ENCODE data around the gene DYNC1I1.

Gene DYNC1I1

GRCh38 chr7:95780665-95781064 is 8.3 kb downstream of the DYNC1I1 start:
- Histone ChIP-seq H3K4me2 (ENCODE audit: low read length) (no peak overlapping the region), H3K9me3 (ENCODE audit: insufficient read depth, low read depth, low read length) (no peaks in the 10 kb centered on the region), H4K8ac (ENCODE audit: low read depth, low read length) (no peak overlapping the region), H3K9ac (ENCODE audit: low read length) (no peak overlapping the region), H4K91ac (ENCODE audit: low read depth, low read length) (no peak overlapping the region), H3K4ac (ENCODE audit: low read depth, low read length) (no peak overlapping the region), H3K4me1 (ENCODE audit: control insufficient read depth in 1 of 2, insufficient read depth in 2 of 2, low read length in 2 of 2) (no peaks in the 10 kb centered on the region), H3K4me3 (ENCODE audit: low read depth, low read length) (no peak overlapping the region), H2BK5ac (ENCODE audit: low read depth, low read length, poor library complexity) (no peak overlapping the region), H3K18ac (ENCODE audit: low read length) (no peak overlapping the region), H3K79me2 (ENCODE audit: control insufficient read depth, insufficient read depth, low read length, poor library complexity) (no peaks in the 10 kb centered on the region), H4K12ac (ENCODE audit: low read depth, low read length) (no peak overlapping the region), H2BK12ac (ENCODE audit: low read length) (no peak overlapping the region), H3K36me3 (ENCODE audit: control insufficient read depth in 1 of 2, insufficient read depth in 2 of 2, low read length in 2 of 2) (no peaks in the 10 kb centered on the region), H3K27ac (ENCODE audit: low read depth, low read length) (no peak overlapping the region), H2AK5ac (ENCODE audit: low read length) (no peak overlapping the region), H3K79me1 (ENCODE audit: low read length) (no peaks in the 10 kb centered on the region), H2AFZ (ENCODE audit: insufficient read depth, low read length, poor library complexity) (no peak overlapping the region), H3K23ac (ENCODE audit: low read length) (no peak overlapping the region), H3K14ac (ENCODE audit: low read length) (no peak overlapping the region), H3K27me3 (ENCODE audit: insufficient read depth, low read length) (no peaks in the 10 kb centered on the region), H2BK120ac (ENCODE audit: insufficient read depth, low read length, poor library complexity) (no peak overlapping the region)
- no peak for DNase-seq
- no CpG with 5 or more reads among the region's 5 CpGs for WGBS (ENCODE audit: extremely low coverage, insufficient coverage, insufficient read length)

GRCh38 chr7:95781961-95782586 is 9.7 kb downstream of the DYNC1I1 start:
- Histone ChIP-seq H4K91ac (ENCODE audit: low read depth, low read length) (no peak overlapping the region), H4K12ac (ENCODE audit: low read depth, low read length) (no peak overlapping the region), H3K18ac (ENCODE audit: low read length) (no peak overlapping the region), H3K36me3 (ENCODE audit: control insufficient read depth in 1 of 2, insufficient read depth in 2 of 2, low read length in 2 of 2) (no peaks in the 10 kb centered on the region), H2BK12ac (ENCODE audit: low read length) (no peak overlapping the region), H3K9ac (ENCODE audit: low read length) (no peak overlapping the region), H3K79me2 (ENCODE audit: control insufficient read depth, insufficient read depth, low read length, poor library complexity) (no peaks in the 10 kb centered on the region), H3K14ac (ENCODE audit: low read length) (no peak overlapping the region), H2BK120ac (ENCODE audit: insufficient read depth, low read length, poor library complexity) (no peak overlapping the region), H3K4me1 (ENCODE audit: control insufficient read depth in 1 of 2, insufficient read depth in 2 of 2, low read length in 2 of 2) (no peaks in the 10 kb centered on the region), H3K4ac (ENCODE audit: low read depth, low read length) (no peak overlapping the region), H3K27ac (ENCODE audit: low read depth, low read length) (no peak overlapping the region), H3K9me3 (ENCODE audit: insufficient read depth, low read depth, low read length) (no peaks in the 10 kb centered on the region), H2AK5ac (ENCODE audit: low read length) (no peak overlapping the region), H3K79me1 (ENCODE audit: low read length) (no peaks in the 10 kb centered on the region), H3K23ac (ENCODE audit: low read length) (no peak overlapping the region), H4K8ac (ENCODE audit: low read depth, low read length) (no peak overlapping the region), H2AFZ (ENCODE audit: insufficient read depth, low read length, poor library complexity) (no peak overlapping the region), H2BK5ac (ENCODE audit: low read depth, low read length, poor library complexity) (no peak overlapping the region), H3K27me3 (ENCODE audit: insufficient read depth, low read length) (no peaks in the 10 kb centered on the region), H3K4me2 (ENCODE audit: low read length) (no peak overlapping the region), H3K4me3 (ENCODE audit: low read depth, low read length) (no peak overlapping the region)
- DNase-seq = no peak
- WGBS (ENCODE audit: extremely low coverage, insufficient coverage, insufficient read length) = no CpG with 5 or more reads among the region's 3 CpGs

GRCh38 chr7:95784796-95785195 is 12.4 kb downstream of the DYNC1I1 start:
- no peak overlapping the region for H4K12ac ChIP-seq (ENCODE audit: low read depth, low read length)
- no peak overlapping the region for H2AFZ ChIP-seq (ENCODE audit: insufficient read depth, low read length, poor library complexity)
- no peak overlapping the region for H3K4me2 ChIP-seq (ENCODE audit: low read length)
- H3K4me3 ChIP-seq (ENCODE audit: low read depth, low read length) = no peak overlapping the region
- H3K79me1 ChIP-seq (ENCODE audit: low read length) = no peaks in the 10 kb centered on the region
- no peaks in the 10 kb centered on the region for H3K36me3 ChIP-seq (ENCODE audit: control insufficient read depth in 1 of 2, insufficient read depth in 2 of 2, low read length in 2 of 2)
- no peak overlapping the region for H3K9ac ChIP-seq (ENCODE audit: low read length)
- no peaks in the 10 kb centered on the region for H3K4me1 ChIP-seq (ENCODE audit: control insufficient read depth in 1 of 2, insufficient read depth in 2 of 2, low read length in 2 of 2)
- no peaks in the 10 kb centered on the region for H3K79me2 ChIP-seq (ENCODE audit: control insufficient read depth, insufficient read depth, low read length, poor library complexity)
- H4K8ac ChIP-seq (ENCODE audit: low read depth, low read length) = no peak overlapping the region
- no peak overlapping the region for H2BK120ac ChIP-seq (ENCODE audit: insufficient read depth, low read length, poor library complexity)
- no peak overlapping the region for H3K23ac ChIP-seq (ENCODE audit: low read length)
- no peak overlapping the region for H2AK5ac ChIP-seq (ENCODE audit: low read length)
- H4K91ac ChIP-seq (ENCODE audit: low read depth, low read length) = no peak overlapping the region
- H3K14ac ChIP-seq (ENCODE audit: low read length) = no peak overlapping the region
- H3K27me3 ChIP-seq (ENCODE audit: insufficient read depth, low read length) = no peaks in the 10 kb centered on the region
- H2BK5ac ChIP-seq (ENCODE audit: low read depth, low read length, poor library complexity) = no peak overlapping the region
- no peak overlapping the region for H3K18ac ChIP-seq (ENCODE audit: low read length)
- no peak overlapping the region for H2BK12ac ChIP-seq (ENCODE audit: low read length)
- no peak for DNase-seq
- peaks cover 2% of the 10 kb centered on the region for H3K9me3 ChIP-seq (ENCODE audit: insufficient read depth, low read depth, low read length)
- no peak overlapping the region for H3K4ac ChIP-seq (ENCODE audit: low read depth, low read length)
- H3K27ac ChIP-seq (ENCODE audit: low read depth, low read length) = no peak overlapping the region

- H3K36me3 ChIP-seq (ENCODE audit: control insufficient read depth in 1 of 2, insufficient read depth in 2 of 2, low read length in 2 of 2) = no peaks in the 10 kb centered on the region
These were observed 15.9 kb downstream of the DYNC1I1 start for GRCh38 chr7:95788258-95788657.

More at GRCh38 chr7:95788258-95788657, 15.9 kb downstream of the DYNC1I1 start:
- H3K4me2 ChIP-seq (ENCODE audit: low read length) = no peak overlapping the region
- WGBS (ENCODE audit: extremely low coverage, insufficient coverage, insufficient read length) = no CpG with 5 or more reads among the region's 6 CpGs
- no peaks in the 10 kb centered on the region for H3K27me3 ChIP-seq (ENCODE audit: insufficient read depth, low read length)
- H3K4me3 ChIP-seq (ENCODE audit: low read depth, low read length) = no peak overlapping the region
- no peak overlapping the region for H3K27ac ChIP-seq (ENCODE audit: low read depth, low read length)
- DNase-seq = no peak
- no peak overlapping the region for H2AFZ ChIP-seq (ENCODE audit: insufficient read depth, low read length, poor library complexity)
- H3K14ac ChIP-seq (ENCODE audit: low read length) = no peak overlapping the region
- H3K9me3 ChIP-seq (ENCODE audit: insufficient read depth, low read depth, low read length) = peaks cover 2% of the 10 kb centered on the region
- H2AK5ac ChIP-seq (ENCODE audit: low read length) = no peak overlapping the region
- H4K12ac ChIP-seq (ENCODE audit: low read depth, low read length) = no peak overlapping the region
- no peak overlapping the region for H4K91ac ChIP-seq (ENCODE audit: low read depth, low read length)
- H2BK5ac ChIP-seq (ENCODE audit: low read depth, low read length, poor library complexity) = no peak overlapping the region
- no peaks in the 10 kb centered on the region for H3K79me1 ChIP-seq (ENCODE audit: low read length)
- H3K23ac ChIP-seq (ENCODE audit: low read length) = no peak overlapping the region
- H2BK120ac ChIP-seq (ENCODE audit: insufficient read depth, low read length, poor library complexity) = no peak overlapping the region
- H3K4me1 ChIP-seq (ENCODE audit: control insufficient read depth in 1 of 2, insufficient read depth in 2 of 2, low read length in 2 of 2) = no peaks in the 10 kb centered on the region
- no peaks in the 10 kb centered on the region for H3K79me2 ChIP-seq (ENCODE audit: control insufficient read depth, insufficient read depth, low read length, poor library complexity)
- H3K4ac ChIP-seq (ENCODE audit: low read depth, low read length) = no peak overlapping the region
- no peak overlapping the region for H2BK12ac ChIP-seq (ENCODE audit: low read length)
- H4K8ac ChIP-seq (ENCODE audit: low read depth, low read length) = no peak overlapping the region
- H3K18ac ChIP-seq (ENCODE audit: low read length) = no peak overlapping the region
- no peak overlapping the region for H3K9ac ChIP-seq (ENCODE audit: low read length)

All from trophoblast cell (in vitro differentiated cells and primary cell).